Natural killer cell (primary cell): ENCODE measurements around the gene KRTAP10-6. TPM values are rescaled to one million over a fixed set of nuclear protein-coding genes. Genes with fewer than 3 reads are reported as not detected.
"Not testable (repeated sequence)": the region's sequence is repeated elsewhere in the genome, so short reads cannot be mapped to it uniquely, and the experiment has no call there.

Experiments used
- ATAC-seq, 3 donors: fragments of 150-1000 bp in 2 of 3; fragments of 200-7000 bp in 1 of 3; cut with Tn5 transposase; 1 replicate in 1 of 3; 2 replicates in 2 of 3; pipeline ENCODE4 v1.10.0; 2021; ENCODE audit warnings: mild to moderate bottlenecking in 2 of 3, moderate library complexity in 2 of 3
- DNase-seq, 2 donors: peaks; one replicate each; pipeline versions ENCODE4 v3.0.0 to v3.0.0-alpha.2; 2013 to 2021; ENCODE audit warnings: mixed read lengths in 1 of 2
- H3K27ac ChIP-seq: one replicate; pipeline ENCODE4 v1.5.1; 2013; ENCODE audit warnings: mild to moderate bottlenecking, low read length
- H3K27me3 ChIP-seq: one replicate; pipeline ENCODE4 v1.6.1; 2013; ENCODE audit warnings: low read length; ENCODE audit not compliant: control insufficient read depth, insufficient read depth
- H3K36me3 ChIP-seq: one replicate; pipeline ENCODE4 v1.6.1; 2013; ENCODE audit warnings: low read length; ENCODE audit not compliant: control insufficient read depth, insufficient read depth
- H3K4me1 ChIP-seq: one replicate; pipeline ENCODE4 v1.6.1; 2013; ENCODE audit warnings: low read length; ENCODE audit not compliant: control insufficient read depth, insufficient read depth
- H3K4me3 ChIP-seq: one replicate; pipeline ENCODE4 v1.5.1; 2013; ENCODE audit warnings: low read length
- H3K9me3 ChIP-seq: one replicate; pipeline ENCODE4 v1.6.1; 2013; ENCODE audit warnings: low read length; ENCODE audit not compliant: control insufficient read depth, insufficient read depth
- H3K27ac Mint-ChIP-seq, 2 donors: one replicate each; pipeline ENCODE4 v1.8.0; 2022; ENCODE audit warnings: mild to moderate bottlenecking in 2 of 2, mixed read lengths in 2 of 2, moderate library complexity in 1 of 2
- H3K27me3 Mint-ChIP-seq, 2 donors: one replicate each; pipeline ENCODE4 v1.8.0; 2022; ENCODE audit warnings: low read depth in 2 of 2, mixed read lengths in 2 of 2
- H3K36me3 Mint-ChIP-seq: one replicate; pipeline ENCODE4 v1.8.0; 2022; ENCODE audit warnings: mixed read lengths
- H3K4me1 Mint-ChIP-seq, 2 donors: one replicate each; pipeline ENCODE4 v1.8.0; 2022; ENCODE audit warnings: mixed read lengths in 2 of 2
- H3K4me3 Mint-ChIP-seq: one replicate; pipeline ENCODE4 v1.8.0; 2022; ENCODE audit warnings: mild to moderate bottlenecking, moderate library complexity, mixed read lengths
- H3K9me3 Mint-ChIP-seq, 2 donors: one replicate each; pipeline ENCODE4 v1.8.0; 2022; ENCODE audit warnings: mixed read lengths in 2 of 2
- WGBS: methylation state at CpG from one replicate; pipeline ENCODE4 v1.1.7; 2013; ENCODE audit warnings: missing lambda C conversion rate; ENCODE audit not compliant: insufficient coverage; 5-methylcytosine and 5-hydroxymethylcytosine counted together
- intact Hi-C: fragments of 100-400 bp; cut with micrococcal nuclease; formaldehyde crosslinking; loops from one replicate; pipeline ENCODE4 v1.14.2; 2022
- total RNA-seq, 4 donors: library from RNA; stranded (reverse); fragments of 120-200 nt in 1 of 4; gene quantifications; one replicate each; pipeline versions ENCODE4 v1.2.3 to v1.2.4, GENCODE V29; 2013 to 2022
- TF ChIP-seq, protein P1 (sequence below): fragments of 200-600 bp; IDR thresholded peaks from one replicate; pipeline ENCODE4 v1.8.0; 2022; ENCODE audit warnings: antibody characterized with exemption

KRTAP10-6 gene
- total RNA-seq, 3 donors from 2014 or later (not counting 1 experiment from before 2014, with no cell fraction given): not detected

DNA sequence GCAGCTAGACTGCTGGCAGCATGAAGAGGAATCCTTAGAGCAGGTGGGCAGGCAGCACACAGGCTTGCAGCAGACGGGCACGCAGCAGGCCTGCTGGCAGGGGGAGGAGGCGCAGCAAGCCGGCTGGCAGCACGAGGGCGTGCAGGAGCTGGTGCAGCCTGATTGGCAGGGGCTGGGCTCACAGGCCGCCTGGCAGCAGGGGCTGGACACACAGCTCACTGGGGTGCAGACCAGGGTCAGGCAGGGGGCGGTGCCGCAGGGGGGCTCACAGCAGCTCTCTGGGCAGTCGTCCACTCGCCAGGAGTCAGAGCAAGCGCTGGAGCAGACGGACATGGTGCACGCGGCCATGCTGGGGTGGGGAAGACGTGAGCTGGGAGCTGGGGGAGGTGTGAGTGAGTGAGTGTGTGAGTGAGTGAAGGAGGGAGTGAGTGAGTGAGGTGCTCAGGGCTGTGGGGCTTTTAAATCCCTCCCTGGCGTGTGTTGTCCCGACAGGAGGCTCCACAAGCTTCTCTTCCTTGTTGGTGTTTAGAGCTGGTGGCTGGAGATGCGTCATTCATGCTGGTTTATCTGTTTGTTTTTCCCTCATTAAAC lies 12.0 kb downstream of the KRTAP10-6 start, which contains the start of gene KRTAP10-5:
KRTAP10-5 (minus strand) TSS at position 374 of the 591 bp plus-strand sequence; CDS start at position 348, 26 bp downstream.
- H3K4me3 Mint-ChIP-seq, intact Hi-C loops, ATAC-seq, H3K4me1 ChIP-seq, H3K4me3 ChIP-seq, H3K4me1 Mint-ChIP-seq, DNase-seq, H3K36me3 ChIP-seq, H3K27ac ChIP-seq, H3K9me3 ChIP-seq, H3K27ac Mint-ChIP-seq, H3K27me3 ChIP-seq: not testable (repeated sequence)
- peaks cover 47 to 51% of the 10 kb centered on the region in 2 donors for H3K27me3 Mint-ChIP-seq
- peaks cover 2 to 18% of the 10 kb centered on the region in 2 donors for H3K9me3 Mint-ChIP-seq
- peaks cover 18% of the 10 kb centered on the region for H3K36me3 Mint-ChIP-seq
- WGBS: 56% methylated on average over 19 of the region's 19 CpGs

DNA sequence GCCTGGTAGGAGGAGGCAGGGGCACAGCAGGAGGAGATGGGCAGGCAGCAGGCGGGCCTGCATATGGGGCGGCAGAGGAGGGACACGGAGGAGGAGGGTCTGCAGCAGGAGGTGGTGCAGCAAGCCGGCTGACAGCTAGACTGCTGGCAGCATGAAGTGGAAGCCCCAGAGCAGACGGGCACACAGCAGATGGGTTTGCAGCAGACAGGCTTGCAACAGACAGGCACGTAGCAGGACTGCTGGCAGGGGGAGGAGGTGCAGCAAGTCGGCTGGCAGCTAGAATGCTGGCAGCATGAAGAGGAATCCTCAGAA lies 12.5 kb downstream of the KRTAP10-6 start:
- Histone ChIP-seq H3K9me3 (peaks cover 7% of the 10 kb centered on the region), H3K27me3 (no peaks in the 10 kb centered on the region), H3K27ac (no peak overlapping the region), H3K4me3 (no peak overlapping the region), H3K4me1 (no peaks in the 10 kb centered on the region), H3K36me3 (no peaks in the 10 kb centered on the region)
- no peak for ATAC-seq
- Mint-ChIP-seq H3K27me3 (peaks cover 48 to 51% of the 10 kb centered on the region in 2 donors), H3K4me3 (no peak overlapping the region), H3K4me1 (peaks cover 5 to 9% of the 10 kb centered on the region in 2 donors), H3K36me3 (peaks cover 18% of the 10 kb centered on the region), H3K27ac (no peak overlapping the region), H3K9me3 (peaks cover 2 to 18% of the 10 kb centered on the region in 2 donors)
- DNase-seq: no peak
- TF ChIP-seq, protein P1, sequence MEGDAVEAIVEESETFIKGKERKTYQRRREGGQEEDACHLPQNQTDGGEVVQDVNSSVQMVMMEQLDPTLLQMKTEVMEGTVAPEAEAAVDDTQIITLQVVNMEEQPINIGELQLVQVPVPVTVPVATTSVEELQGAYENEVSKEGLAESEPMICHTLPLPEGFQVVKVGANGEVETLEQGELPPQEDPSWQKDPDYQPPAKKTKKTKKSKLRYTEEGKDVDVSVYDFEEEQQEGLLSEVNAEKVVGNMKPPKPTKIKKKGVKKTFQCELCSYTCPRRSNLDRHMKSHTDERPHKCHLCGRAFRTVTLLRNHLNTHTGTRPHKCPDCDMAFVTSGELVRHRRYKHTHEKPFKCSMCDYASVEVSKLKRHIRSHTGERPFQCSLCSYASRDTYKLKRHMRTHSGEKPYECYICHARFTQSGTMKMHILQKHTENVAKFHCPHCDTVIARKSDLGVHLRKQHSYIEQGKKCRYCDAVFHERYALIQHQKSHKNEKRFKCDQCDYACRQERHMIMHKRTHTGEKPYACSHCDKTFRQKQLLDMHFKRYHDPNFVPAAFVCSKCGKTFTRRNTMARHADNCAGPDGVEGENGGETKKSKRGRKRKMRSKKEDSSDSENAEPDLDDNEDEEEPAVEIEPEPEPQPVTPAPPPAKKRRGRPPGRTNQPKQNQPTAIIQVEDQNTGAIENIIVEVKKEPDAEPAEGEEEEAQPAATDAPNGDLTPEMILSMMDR: no peak
- 74% methylated on average over 7 of the region's 7 CpGs for WGBS
- intact Hi-C loops: no loop called here

DNA sequence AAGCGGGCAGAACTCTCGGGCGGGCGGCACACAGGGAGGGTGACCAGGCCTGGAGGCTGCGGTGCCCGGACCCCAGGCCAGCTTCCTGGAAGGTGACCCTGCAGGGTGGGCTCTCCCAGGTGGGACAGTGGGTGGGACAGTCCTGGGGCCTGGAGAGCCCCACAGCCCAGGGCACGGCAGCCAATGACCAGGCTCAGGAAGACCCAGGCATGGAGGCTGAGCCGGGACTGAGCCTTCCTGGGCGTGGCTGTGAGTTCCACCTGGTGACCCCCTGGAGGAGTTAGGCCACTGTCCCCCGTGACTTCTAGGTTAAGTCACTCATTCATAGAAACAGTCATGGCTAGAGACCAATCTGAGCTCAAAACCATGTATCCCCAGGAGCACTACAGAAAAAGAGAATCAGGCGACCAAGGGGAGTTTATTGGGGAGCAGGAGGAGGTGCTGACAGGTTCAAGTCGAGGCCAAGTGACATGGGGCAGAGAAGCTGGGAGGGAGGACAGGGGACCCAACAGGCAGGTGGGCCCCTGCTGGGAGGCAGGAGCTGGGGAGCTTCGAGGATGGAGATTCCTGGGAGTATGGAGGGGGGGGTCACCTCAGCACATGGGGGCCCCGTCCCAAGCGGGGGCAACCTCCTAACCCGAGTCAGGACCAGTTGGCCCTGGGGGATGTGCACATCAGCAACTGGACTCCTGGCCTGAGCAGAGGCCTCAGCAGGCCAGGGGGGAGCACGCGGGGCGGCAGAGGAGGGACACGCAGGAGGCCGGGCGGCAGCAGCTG lies 13.1 kb downstream of the KRTAP10-6 start:
- no peaks in the 10 kb centered on the region for H3K27me3 ChIP-seq
- DNase-seq (no peak), ATAC-seq (no peak)
- 83% methylated on average over 22 of the region's 22 CpGs for WGBS
- H3K4me3 Mint-ChIP-seq: no peak overlapping the region
- no peak overlapping the region for H3K4me3 ChIP-seq
- peaks cover 2 to 18% of the 10 kb centered on the region in 2 donors for H3K9me3 Mint-ChIP-seq
- peaks cover 18% of the 10 kb centered on the region for H3K36me3 Mint-ChIP-seq
- peaks cover 49 to 51% of the 10 kb centered on the region in 2 donors for H3K27me3 Mint-ChIP-seq
- intact Hi-C loops: no loop called here
- no peaks in the 10 kb centered on the region for H3K36me3 ChIP-seq
- H3K4me1 ChIP-seq: no peaks in the 10 kb centered on the region
- peaks cover 5 to 14% of the 10 kb centered on the region in 2 donors for H3K4me1 Mint-ChIP-seq
- H3K27ac ChIP-seq: no peak overlapping the region
- TF ChIP-seq, protein P1: no peak
- peaks cover 7% of the 10 kb centered on the region for H3K9me3 ChIP-seq
- no peak overlapping the region for H3K27ac Mint-ChIP-seq

DNA sequence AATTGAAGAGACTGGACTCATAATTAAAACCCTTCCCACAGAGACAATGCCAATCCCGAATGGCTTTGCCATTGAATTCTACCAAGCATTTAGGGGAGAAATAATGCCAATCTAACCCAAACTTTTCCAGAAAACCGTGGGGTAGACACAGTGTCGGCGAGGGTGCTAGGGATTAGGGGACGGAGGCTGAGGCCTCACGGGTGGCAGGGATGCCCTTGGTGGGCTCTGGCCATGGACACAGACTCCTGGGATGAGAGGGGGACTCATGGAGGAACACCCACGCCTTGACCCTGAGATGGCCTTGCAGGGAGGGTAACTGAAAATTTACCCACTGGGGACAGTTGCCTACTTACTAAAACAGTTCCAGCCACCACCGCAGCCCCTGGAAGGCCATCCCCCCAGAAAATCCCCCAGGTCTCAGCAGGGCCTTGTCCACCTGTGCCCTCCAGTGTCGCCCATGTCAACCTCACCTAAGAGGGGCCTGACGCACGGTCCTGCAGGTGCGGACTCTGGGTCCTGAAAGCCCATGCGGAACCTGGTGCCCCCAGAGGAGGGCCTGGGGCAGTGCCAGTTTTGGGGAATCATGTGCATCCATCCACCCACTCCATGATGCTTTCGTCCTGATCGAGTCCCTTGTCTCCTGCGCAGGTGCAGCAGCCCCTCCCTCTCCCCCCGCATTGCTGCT lies 13.8 kb downstream of the KRTAP10-6 start:
- Mint-ChIP-seq H3K4me3 (no peak overlapping the region), H3K4me1 (peaks cover 5 to 17% of the 10 kb centered on the region in 2 donors), H3K27me3 (peaks cover 45 to 47% of the 10 kb centered on the region in 2 donors), H3K36me3 (peaks cover 18% of the 10 kb centered on the region), H3K9me3 (peaks cover 2 to 18% of the 10 kb centered on the region in 2 donors), H3K27ac (no peak overlapping the region)
- DNase-seq (no peak), ATAC-seq (no peak)
- no peaks in the 10 kb centered on the region for H3K27me3 ChIP-seq
- no peak overlapping the region for H3K4me3 ChIP-seq
- WGBS: 96% methylated on average over 17 of the region's 17 CpGs
- H3K4me1 ChIP-seq: no peaks in the 10 kb centered on the region
- H3K36me3 ChIP-seq: no peaks in the 10 kb centered on the region
- no peak overlapping the region for H3K27ac ChIP-seq
- TF ChIP-seq, protein P1: no peak
- peaks cover 7% of the 10 kb centered on the region for H3K9me3 ChIP-seq
- intact Hi-C loops: no loop called here
